ENCODE measurements around the gene OPCML.

The OPCML gene

DNA sequence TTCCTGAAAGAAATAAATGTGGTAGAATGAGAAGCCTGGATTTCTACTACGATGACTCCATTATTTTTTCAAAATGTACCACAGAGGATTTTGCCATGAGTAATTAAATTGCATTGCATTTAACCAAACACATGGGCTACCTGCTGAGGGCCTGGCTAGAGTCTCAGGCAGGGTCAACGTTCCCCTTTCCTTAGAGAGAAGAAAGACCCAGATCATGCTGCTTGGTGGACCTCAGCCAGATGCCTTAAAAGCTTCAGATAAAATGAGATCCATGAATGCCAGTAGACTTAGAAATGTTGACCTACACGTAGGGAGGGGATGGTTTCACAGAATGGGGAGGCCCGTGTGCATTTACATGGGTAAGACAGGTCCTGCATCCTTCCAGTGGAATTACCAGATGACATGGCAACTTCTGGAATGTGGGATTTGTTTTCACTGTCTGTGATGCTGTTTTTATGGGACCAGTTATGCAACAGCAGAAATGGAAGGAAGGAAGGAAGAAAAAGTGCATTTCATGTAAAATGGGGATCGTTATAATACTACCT, 1092.5 kb downstream of the OPCML start:
- no peaks in the 10 kb centered on the region for H3K9me3 ChIP-seq (ENCODE audit: low read length)
- no peaks in the 10 kb centered on the region for H3K27me3 ChIP-seq (ENCODE audit: insufficient read depth, low read length)
- no peaks in the 10 kb centered on the region for H3K36me3 ChIP-seq (ENCODE audit: insufficient read depth, low read length)
- no peak overlapping the region for H2AFZ ChIP-seq (ENCODE audit: low read depth, low read length)
- no peaks in the 10 kb centered on the region for H3K4me1 ChIP-seq (ENCODE audit: insufficient read depth, low read length)
- no peak overlapping the region for H3K4me3 ChIP-seq (ENCODE audit: low read length)

- H3K4me3 ChIP-seq (ENCODE audit: low read length) = no peak overlapping the region
- H3K36me3 ChIP-seq (ENCODE audit: insufficient read depth, low read length) = no peaks in the 10 kb centered on the region
- H3K27me3 ChIP-seq (ENCODE audit: insufficient read depth, low read length) = no peaks in the 10 kb centered on the region
- no peaks in the 10 kb centered on the region for H3K4me1 ChIP-seq (ENCODE audit: insufficient read depth, low read length)
- no peak overlapping the region for H2AFZ ChIP-seq (ENCODE audit: low read depth, low read length)
- H3K9me3 ChIP-seq (ENCODE audit: low read length) = no peaks in the 10 kb centered on the region
Measured at GRCh38 chr11:132438418-132438817, 1093.9 kb downstream of the OPCML start.

- Histone ChIP-seq H3K27me3 (ENCODE audit: insufficient read depth, low read length) (peaks cover 2% of the 10 kb centered on the region), H3K36me3 (ENCODE audit: insufficient read depth, low read length) (no peaks in the 10 kb centered on the region), H3K9me3 (ENCODE audit: low read length) (no peaks in the 10 kb centered on the region), H3K4me1 (ENCODE audit: insufficient read depth, low read length) (peaks cover 10% of the 10 kb centered on the region), H3K4me3 (ENCODE audit: low read length) (no peak overlapping the region), H2AFZ (ENCODE audit: low read depth, low read length) (no peak overlapping the region)
Measured at GRCh38 chr11:132430429-132431062, 1101.8 kb downstream of the OPCML start.

DNA sequence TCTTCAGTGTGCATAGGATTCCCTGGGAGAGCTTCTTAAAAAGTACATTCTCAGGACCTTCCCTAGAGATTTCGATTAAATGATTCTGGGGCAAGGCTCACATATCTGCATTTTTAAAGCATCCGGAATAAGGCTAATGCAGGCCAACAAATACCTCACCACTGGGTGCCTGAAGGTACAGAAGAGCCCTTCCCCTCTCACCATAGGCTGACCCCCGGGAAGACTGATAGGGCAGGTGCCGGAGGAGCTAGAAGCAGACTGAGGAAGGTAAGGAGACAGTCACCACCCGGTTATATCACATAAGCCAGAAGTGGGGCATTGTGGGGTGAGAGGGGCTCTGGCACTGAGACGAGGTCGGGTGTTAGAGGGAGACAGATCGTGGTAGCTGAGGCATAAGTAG, 1102.6 kb downstream of the OPCML start:
- peaks cover 10% of the 10 kb centered on the region for H3K4me1 ChIP-seq (ENCODE audit: insufficient read depth, low read length)

DNA sequence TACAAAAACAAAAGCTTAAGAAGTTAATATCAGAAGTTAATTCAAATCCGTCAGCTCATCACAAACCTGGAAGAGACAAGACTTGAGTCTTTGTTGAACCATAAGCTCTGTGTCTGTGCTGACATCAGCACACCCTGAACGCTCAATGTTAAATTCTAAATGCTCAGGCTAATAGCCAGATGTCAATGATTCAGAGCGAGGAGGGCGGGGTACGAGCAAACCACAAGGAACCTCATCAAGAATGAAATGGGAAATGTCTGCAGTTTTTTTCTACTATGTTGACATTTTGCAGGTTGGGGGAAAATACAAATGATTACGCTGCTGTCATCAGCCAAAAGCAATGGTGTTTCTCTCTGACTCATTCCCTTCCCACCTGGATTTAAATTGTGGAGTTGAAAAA, 1104.7 kb downstream of the OPCML start:
- Histone ChIP-seq H3K36me3 (ENCODE audit: insufficient read depth, low read length) (no peaks in the 10 kb centered on the region), H2AFZ (ENCODE audit: low read depth, low read length) (no peak overlapping the region), H3K4me3 (ENCODE audit: low read length) (no peak overlapping the region), H3K27me3 (ENCODE audit: insufficient read depth, low read length) (peaks cover 2% of the 10 kb centered on the region), H3K4me1 (ENCODE audit: insufficient read depth, low read length) (peaks cover 10% of the 10 kb centered on the region), H3K9me3 (ENCODE audit: low read length) (no peaks in the 10 kb centered on the region)

More for the DNA sequence above, 1102.6 kb downstream of the OPCML start:
- Histone ChIP-seq H3K4me3 (ENCODE audit: low read length) (no peak overlapping the region), H3K27me3 (ENCODE audit: insufficient read depth, low read length) (peaks cover 2% of the 10 kb centered on the region), H3K36me3 (ENCODE audit: insufficient read depth, low read length) (no peaks in the 10 kb centered on the region), H3K9me3 (ENCODE audit: low read length) (no peaks in the 10 kb centered on the region), H2AFZ (ENCODE audit: low read depth, low read length) (no peak overlapping the region)

DNA sequence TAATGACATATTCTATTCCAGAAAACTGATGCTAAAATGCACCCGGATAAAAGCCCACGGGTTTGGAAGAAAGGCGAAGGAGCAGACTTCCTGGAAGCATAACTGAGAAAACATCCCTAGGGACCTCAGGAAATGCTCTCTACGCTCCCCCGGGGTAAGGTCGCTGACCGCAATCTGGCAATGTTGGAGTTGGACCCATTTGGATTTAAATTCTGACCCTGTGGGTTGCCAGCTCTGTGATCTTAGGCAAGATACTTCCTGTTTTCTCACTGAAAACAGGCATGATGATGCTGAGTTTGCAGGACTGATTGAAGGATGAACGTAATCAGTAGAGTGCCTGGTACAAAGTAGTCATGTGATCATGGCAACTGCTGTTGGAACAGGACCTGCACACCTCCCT, 1107.9 kb downstream of the OPCML start:
- H3K36me3 ChIP-seq (ENCODE audit: insufficient read depth, low read length) = no peaks in the 10 kb centered on the region
- H3K4me1 ChIP-seq (ENCODE audit: insufficient read depth, low read length) = no peaks in the 10 kb centered on the region
- H3K27me3 ChIP-seq (ENCODE audit: insufficient read depth, low read length) = no peaks in the 10 kb centered on the region
- no peak overlapping the region for H3K4me3 ChIP-seq (ENCODE audit: low read length)
- no peaks in the 10 kb centered on the region for H3K9me3 ChIP-seq (ENCODE audit: low read length)
- no peak overlapping the region for H2AFZ ChIP-seq (ENCODE audit: low read depth, low read length)

- no peaks in the 10 kb centered on the region for H3K27me3 ChIP-seq (ENCODE audit: insufficient read depth, low read length)
- H3K4me1 ChIP-seq (ENCODE audit: insufficient read depth, low read length) = no peaks in the 10 kb centered on the region
- H2AFZ ChIP-seq (ENCODE audit: low read depth, low read length) = no peak overlapping the region
- H3K4me3 ChIP-seq (ENCODE audit: low read length) = no peak overlapping the region
- H3K9me3 ChIP-seq (ENCODE audit: low read length) = no peaks in the 10 kb centered on the region
- no peaks in the 10 kb centered on the region for H3K36me3 ChIP-seq (ENCODE audit: insufficient read depth, low read length)
Measured at GRCh38 chr11:132423266-132423665, 1109.0 kb downstream of the OPCML start.

GRCh38 chr11:132422722-132423121, 1109.6 kb downstream of the OPCML start:
- Histone ChIP-seq H3K4me1 (ENCODE audit: insufficient read depth, low read length) (no peaks in the 10 kb centered on the region), H3K36me3 (ENCODE audit: insufficient read depth, low read length) (no peaks in the 10 kb centered on the region), H2AFZ (ENCODE audit: low read depth, low read length) (no peak overlapping the region), H3K9me3 (ENCODE audit: low read length) (no peaks in the 10 kb centered on the region), H3K4me3 (ENCODE audit: low read length) (no peak overlapping the region), H3K27me3 (ENCODE audit: insufficient read depth, low read length) (no peaks in the 10 kb centered on the region)

GRCh38 chr11:132421555-132421954, 1110.7 kb downstream of the OPCML start:
- no peak overlapping the region for H2AFZ ChIP-seq (ENCODE audit: low read depth, low read length)
- H3K4me3 ChIP-seq (ENCODE audit: low read length) = no peak overlapping the region
- no peaks in the 10 kb centered on the region for H3K9me3 ChIP-seq (ENCODE audit: low read length)
- no peaks in the 10 kb centered on the region for H3K4me1 ChIP-seq (ENCODE audit: insufficient read depth, low read length)
- no peaks in the 10 kb centered on the region for H3K27me3 ChIP-seq (ENCODE audit: insufficient read depth, low read length)
- H3K36me3 ChIP-seq (ENCODE audit: insufficient read depth, low read length) = no peaks in the 10 kb centered on the region

GRCh38 chr11:132414451-132414850, 1117.8 kb downstream of the OPCML start:
- Histone ChIP-seq H3K27me3 (ENCODE audit: insufficient read depth, low read length) (no peaks in the 10 kb centered on the region), H3K36me3 (ENCODE audit: insufficient read depth, low read length) (no peaks in the 10 kb centered on the region), H3K4me3 (ENCODE audit: low read length) (no peak overlapping the region), H2AFZ (ENCODE audit: low read depth, low read length) (no peak overlapping the region), H3K9me3 (ENCODE audit: low read length) (no peaks in the 10 kb centered on the region), H3K4me1 (ENCODE audit: insufficient read depth, low read length) (no peaks in the 10 kb centered on the region)

GRCh38 chr11:132410383-132410782, 1121.9 kb downstream of the OPCML start:
- Histone ChIP-seq H3K4me1 (ENCODE audit: insufficient read depth, low read length) (no peaks in the 10 kb centered on the region), H3K4me3 (ENCODE audit: low read length) (no peak overlapping the region), H2AFZ (ENCODE audit: low read depth, low read length) (no peak overlapping the region), H3K27me3 (ENCODE audit: insufficient read depth, low read length) (no peaks in the 10 kb centered on the region), H3K36me3 (ENCODE audit: insufficient read depth, low read length) (no peaks in the 10 kb centered on the region), H3K9me3 (ENCODE audit: low read length) (no peaks in the 10 kb centered on the region)

DNA sequence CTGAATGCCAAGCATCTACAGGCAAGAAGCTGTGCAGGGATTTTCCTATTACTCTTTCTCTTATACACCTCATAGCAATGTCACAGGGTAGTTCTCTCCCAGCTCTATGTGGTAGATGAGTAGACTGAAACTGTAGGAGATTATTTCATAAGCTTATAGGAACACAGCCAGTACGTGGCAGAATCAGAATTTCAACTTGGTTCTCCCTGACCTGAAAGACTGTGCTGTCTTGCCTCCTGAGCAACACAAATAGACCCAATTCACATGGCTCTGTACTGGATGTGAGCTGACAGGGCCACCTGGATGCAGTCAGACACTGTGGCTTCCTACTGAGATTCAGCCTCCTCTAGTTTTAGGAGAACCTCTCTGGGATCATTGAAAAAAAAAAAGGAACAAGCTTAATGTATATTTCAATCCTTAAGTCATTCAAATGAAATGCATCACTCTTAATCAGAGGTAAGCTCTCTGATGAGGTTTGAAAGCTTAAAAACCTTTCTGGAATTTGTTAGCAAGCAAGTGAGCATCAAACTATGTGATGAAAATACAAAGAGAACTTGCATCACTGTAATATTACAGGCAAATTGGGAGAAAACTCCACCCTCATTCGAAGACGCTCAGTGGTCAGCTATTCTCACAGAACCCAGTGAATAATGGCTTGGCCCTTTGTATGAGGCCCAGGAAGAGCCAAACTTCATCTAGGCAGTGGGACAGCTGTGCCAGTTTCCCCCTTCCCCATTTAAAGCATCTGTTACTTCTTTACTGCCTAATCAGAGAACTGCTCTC, 1122.5 kb downstream of the OPCML start:
- Histone ChIP-seq H3K4me1 (ENCODE audit: insufficient read depth, low read length) (no peaks in the 10 kb centered on the region), H3K4me3 (ENCODE audit: low read length) (no peak overlapping the region), H3K9me3 (ENCODE audit: low read length) (no peaks in the 10 kb centered on the region), H2AFZ (ENCODE audit: low read depth, low read length) (no peak overlapping the region), H3K36me3 (ENCODE audit: insufficient read depth, low read length) (no peaks in the 10 kb centered on the region), H3K27me3 (ENCODE audit: insufficient read depth, low read length) (no peaks in the 10 kb centered on the region)

DNA sequence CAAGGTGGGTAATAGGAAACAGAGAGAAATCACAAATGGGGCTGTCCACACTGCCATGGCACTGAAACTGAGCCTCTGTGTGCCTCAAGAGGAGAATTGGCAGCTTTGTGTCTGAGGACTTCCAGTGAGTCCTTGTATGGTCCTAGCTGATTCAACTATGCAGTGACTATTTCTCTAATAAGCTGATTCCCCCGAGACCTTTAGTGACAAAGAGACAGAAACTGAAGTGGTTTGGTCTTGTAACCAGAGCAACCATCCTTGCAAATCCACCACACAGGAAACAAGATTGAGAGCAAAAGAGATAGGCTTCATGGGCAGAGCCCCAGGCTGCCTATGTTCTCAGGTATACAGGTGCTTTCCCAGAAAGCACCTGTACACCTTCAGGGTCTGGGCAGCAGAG, 1123.4 kb downstream of the OPCML start:
- no peaks in the 10 kb centered on the region for H3K36me3 ChIP-seq (ENCODE audit: insufficient read depth, low read length)
- H3K4me3 ChIP-seq (ENCODE audit: low read length) = no peak overlapping the region
- no peaks in the 10 kb centered on the region for H3K4me1 ChIP-seq (ENCODE audit: insufficient read depth, low read length)
- no peaks in the 10 kb centered on the region for H3K9me3 ChIP-seq (ENCODE audit: low read length)
- H3K27me3 ChIP-seq (ENCODE audit: insufficient read depth, low read length) = no peaks in the 10 kb centered on the region
- no peak overlapping the region for H2AFZ ChIP-seq (ENCODE audit: low read depth, low read length)

All from neuron (in vitro differentiated cells).